GM18858 (cell line): ENCODE data around the gene CTNNA2.

Experiments
- ATAC-seq: cut with Tn5 transposase; IDR thresholded peaks from one replicate; pipeline ENCODE4 v1.9.1; 2021; ENCODE audit not compliant: unreplicated experiment

CTNNA2 gene

GRCh38 chr2:80255918-80256781 lies 743.3 kb downstream of the CTNNA2 start:
- ATAC-seq = no peak

GRCh38 chr2:80256782-80257167 lies 743.9 kb downstream of the CTNNA2 start:
- ATAC-seq = no peak

GRCh38 chr2:80257450-80257849 lies 744.6 kb downstream of the CTNNA2 start:
- ATAC-seq = no peak

GRCh38 chr2:80258341-80258740 lies 745.5 kb downstream of the CTNNA2 start:
- ATAC-seq = no peak

GRCh38 chr2:80258793-80259192 lies 745.9 kb downstream of the CTNNA2 start:
- ATAC-seq = no peak

- no peak for ATAC-seq
Observed at GRCh38 chr2:80259292-80259691, 746.4 kb downstream of the CTNNA2 start.

- no peak for ATAC-seq
Observed at GRCh38 chr2:80266231-80266630, 753.4 kb downstream of the CTNNA2 start.

GRCh38 chr2:80269806-80270205 lies 757.0 kb downstream of the CTNNA2 start:
- ATAC-seq = no peak

GRCh38 chr2:80280598-80280997 lies 767.7 kb downstream of the CTNNA2 start:
- ATAC-seq = no peak

- no peak for ATAC-seq
Observed at GRCh38 chr2:80281049-80281448, 768.2 kb downstream of the CTNNA2 start.

GRCh38 chr2:80288576-80288975 lies 775.7 kb downstream of the CTNNA2 start:
- no peak for ATAC-seq

- no peak for ATAC-seq
Observed at GRCh38 chr2:80291656-80292055, 778.8 kb downstream of the CTNNA2 start.

GRCh38 chr2:80292474-80292873 lies 779.6 kb downstream of the CTNNA2 start:
- no peak for ATAC-seq

- ATAC-seq = no peak
Observed at GRCh38 chr2:80293039-80293438, 780.2 kb downstream of the CTNNA2 start.

GRCh38 chr2:80298954-80299353 lies 786.1 kb downstream of the CTNNA2 start:
- ATAC-seq = no peak

- ATAC-seq = no peak
Observed at GRCh38 chr2:80299661-80300060, 786.8 kb downstream of the CTNNA2 start.

GRCh38 chr2:80300346-80300745 lies 787.5 kb downstream of the CTNNA2 start:
- ATAC-seq = no peak

GRCh38 chr2:80300954-80301353 lies 788.1 kb downstream of the CTNNA2 start:
- ATAC-seq = no peak

- no peak for ATAC-seq
Observed at GRCh38 chr2:80302001-80302313, 789.1 kb downstream of the CTNNA2 start.

- no peak for ATAC-seq
Observed at GRCh38 chr2:80302314-80303005, 789.6 kb downstream of the CTNNA2 start.

GRCh38 chr2:80303006-80303908 lies 790.4 kb downstream of the CTNNA2 start:
- ATAC-seq = no peak
